Mucosa of gallbladder (tissue), 1 donor: ENCODE data around the gene DHRS13. TPM values are rescaled to one million over a fixed set of nuclear protein-coding genes. Genes with fewer than 3 reads are reported as not detected.
"Not testable (repeated sequence)": the region's sequence is repeated elsewhere in the genome, so short reads cannot be mapped to it uniquely, and the experiment has no call there.

Experiments used
- DNase-seq: peaks from one replicate; pipeline ENCODE4 v3.0.0-alpha.2; 2020; ENCODE audit warnings: low spot score
- total RNA-seq: library from RNA; stranded (reverse); gene quantifications from one replicate; pipeline ENCODE4 v1.2.1, GENCODE V29; 2021
- donor health status: DM: no; HTN: no; CAD: no.

The DHRS13 gene
- total RNA-seq, 1 donor from 2014 or later = 10.9 TPM

GRCh38 chr17:28935744-28936460 is 33.0 kb upstream of the DHRS13 start:
- DNase-seq = no peak

GRCh38 chr17:28934508-28934907 is 31.6 kb upstream of the DHRS13 start:
- not testable (repeated sequence) for DNase-seq

GRCh38 chr17:28929787-28930186 is 26.9 kb upstream of the DHRS13 start:
- DNase-seq = no peak

GRCh38 chr17:28928061-28928460 is 25.2 kb upstream of the DHRS13 start:
- no peak for DNase-seq

- DNase-seq = no peak
These were observed 23.9 kb upstream of the DHRS13 start for GRCh38 chr17:28926786-28927185.

- no peak for DNase-seq
These were observed 23.5 kb upstream of the DHRS13 start for GRCh38 chr17:28926366-28926765.

GRCh38 chr17:28925912-28926365 is 23.1 kb upstream of the DHRS13 start:
- no peak for DNase-seq

GRCh38 chr17:28920201-28920600 is 17.3 kb upstream of the DHRS13 start:
- DNase-seq = no peak

GRCh38 chr17:28918295-28918694 is 15.4 kb upstream of the DHRS13 start:
- DNase-seq = no peak

GRCh38 chr17:28917465-28917864 is 14.6 kb upstream of the DHRS13 start:
- DNase-seq = no peak

GRCh38 chr17:28917029-28917428 is 14.2 kb upstream of the DHRS13 start:
- DNase-seq = no peak

- DNase-seq = peak; percentile 38
These were observed 13.5 kb upstream of the DHRS13 start for GRCh38 chr17:28916302-28916934.

- DNase-seq = no peak
These were observed 10.1 kb upstream of the DHRS13 start for GRCh38 chr17:28912938-28913333.

GRCh38 chr17:28912281-28912937 is 9.5 kb upstream of the DHRS13 start:
- no peak for DNase-seq

GRCh38 chr17:28911411-28912045 is 8.6 kb upstream of the DHRS13 start:
- DNase-seq = no peak

- DNase-seq = no peak
These were observed 7.7 kb upstream of the DHRS13 start for GRCh38 chr17:28910534-28910933.

- DNase-seq = peak; percentile 70
These were observed 5.8 kb upstream of the DHRS13 start for GRCh38 chr17:28908640-28909167.

GRCh38 chr17:28907709-28908475 is 5.0 kb upstream of the DHRS13 start:
- DNase-seq = no peak

- DNase-seq = no peak
These were observed 4.0 kb upstream of the DHRS13 start for GRCh38 chr17:28906706-28907438.

GRCh38 chr17:28906276-28906675 is 3.4 kb upstream of the DHRS13 start:
- DNase-seq = no peak

GRCh38 chr17:28904800-28905199 is 1.9 kb upstream of the DHRS13 start:
- DNase-seq = no peak
